GM18858 (cell line): Measurements from ENCODE around the gene NKG7.

Source experiments
- ATAC-seq: cut with Tn5 transposase; IDR thresholded peaks from one replicate; pipeline ENCODE4 v1.9.1; 2021; ENCODE audit not compliant: unreplicated experiment

The NKG7 gene

DNA sequence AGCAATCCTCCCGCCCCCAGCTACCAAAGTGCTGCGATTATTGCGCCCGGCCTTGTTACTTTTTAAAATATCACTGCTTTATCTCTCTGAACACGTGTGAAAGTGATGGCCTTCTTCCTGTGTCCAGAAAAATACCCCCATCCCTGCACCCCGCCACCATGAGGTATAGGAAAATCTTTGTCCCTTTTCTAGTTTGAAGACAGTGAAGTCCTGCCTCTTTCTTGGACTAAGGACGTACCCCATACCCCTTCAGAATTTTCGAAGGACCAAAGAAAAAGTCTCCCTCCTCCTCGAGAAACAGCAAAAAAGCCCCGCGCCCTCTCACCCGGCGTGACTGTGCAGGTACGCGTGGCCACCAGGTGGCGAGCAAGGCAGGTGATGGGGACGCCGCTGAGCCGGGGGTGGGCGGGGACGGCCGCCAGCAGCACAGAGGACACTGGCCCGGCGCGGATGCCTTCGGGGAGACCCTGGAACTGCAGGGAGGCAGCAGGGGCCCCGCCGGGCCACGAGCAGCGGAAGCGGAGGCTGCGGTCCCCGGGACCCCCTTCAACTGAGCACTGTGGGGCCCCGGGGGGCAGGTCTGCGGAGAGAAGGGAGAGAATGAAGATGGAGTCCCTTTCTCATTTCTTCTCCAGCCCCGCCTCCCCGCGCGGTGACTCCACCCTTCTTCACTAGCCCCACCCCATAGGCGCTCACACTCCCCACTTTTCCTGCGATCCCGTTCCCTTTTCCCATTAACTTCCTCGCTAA lies 33.7 kb downstream of the NKG7 start:
- ATAC-seq: no peak

DNA sequence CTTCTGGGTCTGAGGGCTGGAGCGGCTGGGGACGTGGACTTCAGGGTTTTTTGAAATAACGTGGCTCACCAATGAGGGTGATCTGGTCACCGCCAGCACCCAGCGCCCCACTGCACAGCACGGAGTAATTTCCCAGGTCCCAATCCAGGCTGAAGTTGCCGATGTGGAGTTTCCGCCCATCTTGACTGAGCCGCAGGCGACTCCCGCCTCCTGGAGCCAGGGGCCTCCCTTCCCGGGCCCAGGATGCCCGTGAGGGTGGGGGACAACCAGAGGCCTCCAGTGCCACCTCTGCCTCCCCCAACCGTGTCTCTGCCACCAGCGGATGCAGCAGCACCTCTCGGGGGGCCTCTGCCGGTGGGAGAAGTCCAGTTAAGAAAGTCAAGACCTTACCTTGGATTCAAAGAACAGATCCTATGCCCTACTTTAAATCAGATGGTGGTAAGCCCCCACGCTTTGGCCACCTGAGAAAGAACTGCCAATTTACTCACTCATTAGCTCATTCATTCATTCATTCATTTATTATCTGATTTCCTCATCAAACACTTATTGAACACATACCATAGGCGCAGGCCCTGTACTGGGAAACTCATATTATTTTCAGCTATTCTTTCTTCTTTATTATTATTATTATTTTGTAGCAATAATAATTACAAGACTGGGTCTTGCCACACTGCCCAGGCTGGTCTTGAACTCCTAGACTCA lies 34.4 kb downstream of the NKG7 start:
- no peak for ATAC-seq

DNA sequence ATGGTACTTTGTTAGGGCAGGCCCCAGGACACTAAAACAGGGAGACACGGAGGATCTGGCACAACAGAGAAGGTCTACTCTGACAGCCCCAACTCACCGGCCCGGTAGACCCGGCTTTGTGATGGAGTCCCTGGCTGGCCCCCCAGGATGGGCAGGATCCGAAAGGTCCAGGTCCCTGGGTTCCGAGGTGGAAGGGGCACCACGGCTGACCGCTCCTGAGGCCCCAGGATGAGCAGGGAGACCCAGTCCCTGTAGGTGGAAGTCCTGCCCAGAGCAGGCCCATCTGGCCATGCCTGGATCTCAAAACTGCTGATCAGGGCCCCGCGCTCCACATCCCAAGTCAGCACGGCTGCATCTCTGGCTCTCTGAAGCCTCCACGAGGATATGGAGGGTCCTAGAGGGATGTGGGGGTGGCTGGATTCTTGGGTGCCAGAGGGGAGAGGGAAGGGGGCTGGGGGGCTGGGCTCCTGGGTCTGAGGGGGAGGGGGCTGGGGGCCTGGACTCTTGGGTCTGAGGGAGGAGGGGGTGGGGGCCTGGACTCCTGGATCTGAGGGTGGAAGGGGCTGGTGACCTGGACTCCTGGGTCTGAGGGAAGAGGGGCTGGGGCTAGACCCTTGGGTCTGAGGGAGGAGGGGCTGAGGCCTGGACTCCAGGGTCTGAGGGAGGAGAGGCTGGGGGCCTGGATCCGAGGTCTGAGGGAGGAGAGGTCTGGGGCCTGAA lies 35.2 kb downstream of the NKG7 start:
- ATAC-seq: no peak

DNA sequence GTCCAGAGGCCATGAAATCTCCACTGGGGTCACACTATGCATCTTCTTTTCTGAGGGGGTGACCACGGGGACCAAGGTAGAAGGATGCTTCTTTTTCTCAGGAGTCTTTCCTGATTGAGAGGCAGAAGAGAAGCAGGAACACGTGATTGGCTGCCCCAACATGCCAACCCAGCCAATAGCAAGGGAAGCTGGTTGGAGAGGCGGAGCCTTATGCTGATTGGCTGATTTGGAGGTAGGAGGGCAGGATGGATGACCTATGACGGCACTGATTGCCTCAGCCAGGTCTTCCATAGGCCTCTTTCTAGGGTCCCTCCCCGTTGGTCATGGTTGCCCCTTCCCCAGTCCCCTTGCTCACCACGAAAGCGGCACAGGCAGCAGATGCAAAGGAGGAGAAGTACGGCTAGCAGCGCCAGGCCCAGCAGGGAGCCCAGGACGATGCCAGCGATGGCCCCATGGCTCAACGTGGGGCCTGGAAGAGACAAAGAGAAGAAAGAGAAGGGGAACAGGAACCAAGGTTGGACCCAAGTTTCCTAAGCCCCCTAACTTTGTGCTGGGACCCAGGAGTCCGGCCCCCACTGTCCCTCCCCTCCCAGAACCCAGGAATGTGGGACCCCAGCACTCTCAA lies 38.5 kb downstream of the NKG7 start:
- no peak for ATAC-seq

DNA sequence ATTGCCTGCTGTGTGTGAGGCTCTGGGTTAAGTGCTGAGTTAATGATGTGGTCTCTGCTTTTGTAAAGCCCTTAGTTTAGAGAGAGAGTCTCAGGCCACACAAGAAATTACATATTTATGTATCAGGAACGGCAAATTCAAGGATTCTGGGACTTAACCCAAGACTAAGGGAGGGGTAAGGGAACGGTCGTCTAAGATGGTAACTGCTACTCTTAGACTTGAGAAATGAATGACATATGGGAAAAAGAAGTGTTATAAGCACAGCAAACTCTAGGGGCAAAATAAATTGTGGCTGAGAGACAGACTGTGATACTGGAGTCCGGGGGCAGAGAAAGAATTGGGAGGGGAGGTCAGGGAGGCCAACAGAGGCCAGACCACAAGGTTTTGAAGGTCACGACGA lies 40.7 kb downstream of the NKG7 start:
- no peak for ATAC-seq

DNA sequence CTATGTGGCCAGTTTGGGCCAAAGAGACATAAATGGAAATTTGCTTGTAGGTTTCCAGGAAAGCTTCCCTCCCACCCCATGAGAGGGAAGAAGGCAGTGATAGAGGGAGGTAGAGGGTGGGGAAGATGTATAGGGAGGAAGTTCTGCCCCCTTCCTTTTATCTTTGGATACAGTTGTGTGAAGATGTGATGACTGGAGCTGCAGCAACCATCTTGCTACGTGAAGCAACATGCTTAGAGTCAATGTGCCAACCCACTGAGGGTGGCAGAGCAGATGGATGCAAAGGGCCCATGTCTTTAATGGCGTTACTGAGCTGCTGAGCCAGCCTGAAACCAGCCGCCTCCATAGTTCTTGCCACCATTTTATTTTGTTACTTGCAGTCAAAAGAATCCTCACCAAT lies 41.3 kb downstream of the NKG7 start:
- no peak for ATAC-seq

DNA sequence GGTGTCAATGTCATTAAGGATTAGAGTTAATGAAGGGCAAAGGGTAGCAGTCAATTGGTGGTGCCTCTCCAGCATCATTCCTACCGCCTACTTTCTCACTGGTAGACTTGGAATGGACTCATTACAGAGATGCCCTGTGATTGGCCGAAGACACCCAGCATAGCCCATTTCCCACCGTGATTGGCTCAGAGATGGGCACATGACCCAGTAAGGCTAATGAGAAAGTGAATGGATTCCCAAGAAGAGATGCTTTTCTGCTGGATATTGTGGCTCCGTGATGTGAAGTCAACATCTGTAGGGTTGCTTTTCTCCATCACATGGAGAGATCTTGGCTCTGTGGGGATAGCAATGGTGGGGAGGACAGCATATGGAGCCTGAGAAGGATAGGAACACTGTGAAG lies 42.1 kb downstream of the NKG7 start:
- ATAC-seq: no peak

DNA sequence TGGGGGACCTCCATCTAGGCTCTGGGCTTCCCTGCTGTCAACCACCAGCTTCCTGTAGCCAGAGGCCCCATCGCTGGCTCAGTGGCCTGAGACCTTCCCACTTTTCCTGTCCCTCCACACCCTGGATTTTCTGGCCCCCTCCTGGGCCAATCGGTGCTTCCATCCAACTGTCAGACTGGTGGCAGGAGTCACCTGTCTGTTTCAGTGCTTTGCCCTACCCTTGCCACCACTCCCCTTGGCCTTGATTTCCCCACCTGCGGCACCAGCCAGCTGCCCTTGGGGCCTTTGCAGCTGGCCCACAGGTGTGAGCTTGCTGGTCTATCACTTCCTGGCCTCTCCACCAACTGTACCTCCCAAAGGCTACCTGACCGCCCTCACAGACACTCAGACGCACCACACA lies 43.0 kb downstream of the NKG7 start:
- ATAC-seq: no peak

DNA sequence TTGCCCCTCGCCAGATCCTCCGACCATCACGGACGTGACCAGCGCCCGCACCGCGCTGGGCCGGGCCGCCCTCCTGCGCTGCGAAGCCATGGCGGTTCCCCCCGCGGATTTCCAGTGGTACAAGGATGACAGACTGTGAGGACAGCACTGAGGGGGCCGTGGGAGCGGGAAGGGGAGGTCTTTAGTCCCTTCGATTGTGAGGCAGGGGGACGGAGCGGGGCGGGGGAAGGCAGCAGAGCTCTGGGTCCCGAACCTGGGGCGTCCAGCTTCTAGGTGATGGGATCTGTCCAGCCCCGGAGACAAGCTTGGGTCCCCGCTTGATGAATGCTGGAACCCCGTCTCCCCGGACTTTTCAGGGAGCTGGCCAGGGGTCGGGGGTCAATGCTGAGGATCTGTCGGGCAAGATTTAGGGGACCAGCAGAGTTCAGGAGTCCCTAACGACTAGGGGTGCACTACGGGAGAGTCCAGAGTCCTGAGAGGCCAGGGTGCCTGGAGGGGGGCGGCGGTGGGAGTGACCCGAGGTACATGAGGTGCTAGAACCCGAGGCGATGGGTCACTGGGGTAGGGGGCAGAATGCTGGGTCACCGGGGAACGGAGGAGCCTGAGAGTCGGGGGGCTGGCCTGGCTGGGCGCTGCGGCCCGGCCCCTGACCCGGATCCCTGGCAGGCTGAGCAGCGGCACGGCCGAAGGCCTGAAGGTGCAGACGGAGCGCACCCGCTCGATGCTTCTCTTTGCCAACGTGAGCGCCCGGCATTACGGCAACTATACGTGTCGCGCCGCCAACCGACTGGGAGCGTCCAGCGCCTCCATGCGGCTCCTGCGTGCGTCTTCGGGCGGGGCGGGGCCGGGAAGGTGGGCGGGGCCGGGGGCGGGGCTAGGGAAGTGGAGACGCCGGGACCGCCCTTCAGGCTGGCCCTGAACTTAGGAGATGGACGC lies 45.1 kb downstream of the NKG7 start:
- ATAC-seq: no peak

DNA sequence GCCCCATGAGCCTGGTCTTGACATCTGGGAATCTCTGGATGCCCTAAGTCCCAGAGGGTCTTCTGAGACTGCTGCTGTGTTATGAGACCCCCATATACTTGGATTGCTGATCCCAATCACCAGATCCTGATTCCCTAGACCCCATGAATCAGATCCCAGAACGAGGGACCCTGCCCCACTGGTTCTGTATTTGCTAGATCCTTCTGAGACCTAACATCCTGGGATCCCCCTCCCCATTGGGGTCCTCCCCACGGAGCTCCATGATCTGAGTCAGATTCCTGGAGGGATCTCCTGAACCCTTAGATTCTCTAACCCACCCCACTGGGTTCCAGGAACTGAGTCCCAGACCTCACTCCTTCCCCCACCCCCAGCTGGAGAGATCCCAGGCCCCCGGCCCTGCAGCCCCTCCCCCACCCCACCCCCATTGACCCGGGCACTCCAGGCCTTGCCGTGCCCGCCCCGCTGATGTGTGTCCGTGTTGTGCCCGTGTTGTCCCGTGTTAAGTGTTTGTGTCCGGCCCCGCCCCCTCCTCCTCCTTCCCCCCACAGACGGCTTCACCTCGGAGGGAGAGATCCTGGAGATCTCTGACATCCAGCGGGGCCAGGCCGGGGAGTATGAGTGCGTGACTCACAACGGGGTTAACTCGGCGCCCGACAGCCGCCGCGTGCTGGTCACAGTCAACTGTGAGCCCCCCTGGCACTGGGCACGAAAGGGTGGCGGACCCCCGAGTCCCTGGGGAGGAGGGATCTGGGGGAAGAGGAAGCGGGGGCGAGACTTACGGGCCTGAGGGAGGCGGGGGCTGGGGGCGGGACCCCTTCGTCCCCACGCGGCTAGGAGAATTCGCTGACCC lies 46.0 kb downstream of the NKG7 start:
- no peak for ATAC-seq

DNA sequence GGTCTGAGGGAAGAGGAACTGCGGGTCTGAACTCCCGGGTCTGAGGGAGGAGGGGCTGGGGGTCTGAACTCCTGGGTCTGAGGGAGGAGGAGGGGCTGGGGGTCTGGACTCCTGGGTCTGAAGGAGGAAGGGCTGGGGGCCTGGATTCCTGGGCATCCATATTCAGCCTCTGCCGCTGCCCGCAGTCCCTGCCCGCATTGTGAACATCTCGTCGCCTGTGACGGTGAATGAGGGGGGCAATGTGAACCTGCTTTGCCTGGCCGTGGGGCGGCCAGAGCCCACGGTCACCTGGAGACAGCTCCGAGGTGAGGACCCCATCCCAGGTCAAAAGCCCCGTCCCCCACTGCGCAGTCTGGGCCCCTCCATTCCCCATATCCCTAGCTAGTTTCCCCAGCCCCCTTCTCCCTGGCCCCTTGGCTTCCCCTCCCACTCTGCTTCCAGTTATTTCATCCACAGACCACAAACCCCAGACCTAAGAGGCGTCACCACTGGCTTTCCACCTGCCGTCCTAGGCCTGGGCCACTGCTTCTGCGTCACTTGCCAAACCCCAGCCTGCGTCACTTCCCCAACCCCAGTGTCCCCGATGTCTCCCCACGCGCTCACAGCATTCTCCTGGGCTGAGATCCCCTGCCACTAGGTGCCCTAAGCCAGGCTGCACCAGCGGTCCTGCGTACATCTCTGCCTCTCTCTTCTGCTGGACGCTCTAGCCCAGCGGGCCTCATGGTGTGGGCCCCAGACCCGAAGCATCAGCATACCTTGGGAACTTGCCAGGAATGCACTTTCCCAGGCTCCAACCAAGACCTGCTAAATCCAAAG lies 47.1 kb downstream of the NKG7 start:
- no peak for ATAC-seq

DNA sequence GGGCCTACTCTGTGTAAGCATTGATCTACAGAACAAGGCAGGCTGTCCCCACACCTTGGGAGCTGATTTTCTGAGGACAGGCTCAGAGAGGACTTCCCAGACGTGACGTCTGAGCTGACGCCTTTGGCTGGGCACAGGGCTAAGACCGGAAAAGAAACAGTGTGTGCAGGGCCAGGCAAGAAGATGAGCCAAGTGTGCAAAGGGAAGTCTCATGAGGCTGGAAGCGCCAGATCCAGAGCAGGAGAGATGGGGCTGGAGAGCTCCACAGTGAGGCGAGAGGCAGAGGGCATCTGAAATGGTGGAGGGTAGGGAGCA lies 48.3 kb downstream of the NKG7 start:
- no peak for ATAC-seq

DNA sequence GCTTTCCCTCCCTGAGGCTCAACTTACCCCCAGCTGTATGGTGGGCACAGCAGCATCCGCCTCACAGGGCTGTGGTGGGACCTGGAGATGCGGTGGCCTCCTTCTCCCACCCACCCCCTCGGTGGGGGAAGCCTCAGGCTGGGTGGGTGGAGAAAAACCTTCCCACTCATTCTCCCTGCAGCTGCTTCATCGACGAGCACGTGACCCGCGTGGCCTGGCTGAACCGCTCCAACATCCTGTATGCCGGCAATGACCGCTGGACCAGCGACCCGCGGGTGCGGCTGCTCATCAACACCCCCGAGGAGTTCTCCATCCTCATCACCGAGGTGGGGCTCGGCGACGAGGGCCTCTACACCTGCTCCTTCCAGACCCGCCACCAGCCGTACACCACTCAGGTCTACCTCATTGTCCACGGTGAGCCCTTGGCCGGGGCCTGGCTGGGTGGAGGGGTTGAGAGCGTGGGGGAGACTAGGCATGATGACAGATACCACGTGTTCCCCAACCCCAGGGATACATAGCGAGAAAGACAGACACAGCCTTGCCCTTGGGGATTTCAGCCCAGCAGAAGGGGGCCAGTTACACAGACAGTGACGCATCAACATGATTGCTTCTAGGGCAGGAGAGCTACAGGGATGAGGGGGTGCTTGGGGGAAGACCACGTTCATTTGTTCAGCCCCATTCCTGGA lies 48.8 kb downstream of the NKG7 start:
- ATAC-seq: no peak

DNA sequence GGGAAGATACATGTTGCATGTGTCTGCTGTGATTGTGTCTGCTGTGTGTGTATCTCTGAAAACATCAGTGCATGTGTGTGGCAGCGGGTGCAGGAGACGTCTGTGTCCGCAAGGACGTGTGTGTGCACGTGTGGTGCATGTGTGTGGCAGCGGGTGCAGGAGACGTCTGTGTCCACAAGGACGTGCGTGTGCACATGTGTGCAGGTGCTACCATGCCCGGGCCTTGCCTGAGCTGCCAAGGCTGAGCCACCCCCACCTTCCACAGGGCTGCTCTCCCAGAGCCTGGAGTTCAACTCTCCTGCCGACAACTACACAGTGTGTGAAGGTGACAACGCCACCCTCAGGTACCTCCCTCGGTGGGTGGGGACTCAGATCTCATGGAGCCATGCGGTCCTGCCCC lies 50.7 kb downstream of the NKG7 start:
- ATAC-seq: no peak
